GM12874 (cell line): ENCODE data around the gene NAMPT.

Experiments used
- TF ChIP-seq, protein P1 (sequence below): IDR thresholded peaks from 2 replicates; pipeline ENCODE4 v1.5.1; 2011; ENCODE audit warnings: low read depth, mild to moderate bottlenecking, control low read depth, low read length, moderate library complexity; ENCODE audit not compliant: insufficient read depth

Gene NAMPT

DNA sequence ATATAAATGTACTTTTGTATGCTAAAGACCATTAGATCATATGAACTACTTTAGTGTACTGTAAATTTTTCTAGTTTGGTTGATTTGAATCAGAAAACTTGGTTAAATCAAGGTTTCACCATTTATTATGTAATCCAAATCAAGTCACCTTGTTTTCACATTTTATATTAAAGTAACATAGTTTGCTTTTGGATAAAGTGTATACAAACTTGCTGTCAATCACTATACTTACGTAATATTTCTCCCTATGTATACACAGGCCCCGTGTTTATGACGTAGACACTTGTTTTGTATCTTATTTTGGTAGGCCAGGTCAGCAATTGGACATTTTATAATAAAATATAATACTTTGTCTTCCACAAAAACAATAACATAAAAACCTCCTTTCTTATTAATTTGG lies 32.2 kb downstream of the NAMPT start:
- TF ChIP-seq, protein P1, sequence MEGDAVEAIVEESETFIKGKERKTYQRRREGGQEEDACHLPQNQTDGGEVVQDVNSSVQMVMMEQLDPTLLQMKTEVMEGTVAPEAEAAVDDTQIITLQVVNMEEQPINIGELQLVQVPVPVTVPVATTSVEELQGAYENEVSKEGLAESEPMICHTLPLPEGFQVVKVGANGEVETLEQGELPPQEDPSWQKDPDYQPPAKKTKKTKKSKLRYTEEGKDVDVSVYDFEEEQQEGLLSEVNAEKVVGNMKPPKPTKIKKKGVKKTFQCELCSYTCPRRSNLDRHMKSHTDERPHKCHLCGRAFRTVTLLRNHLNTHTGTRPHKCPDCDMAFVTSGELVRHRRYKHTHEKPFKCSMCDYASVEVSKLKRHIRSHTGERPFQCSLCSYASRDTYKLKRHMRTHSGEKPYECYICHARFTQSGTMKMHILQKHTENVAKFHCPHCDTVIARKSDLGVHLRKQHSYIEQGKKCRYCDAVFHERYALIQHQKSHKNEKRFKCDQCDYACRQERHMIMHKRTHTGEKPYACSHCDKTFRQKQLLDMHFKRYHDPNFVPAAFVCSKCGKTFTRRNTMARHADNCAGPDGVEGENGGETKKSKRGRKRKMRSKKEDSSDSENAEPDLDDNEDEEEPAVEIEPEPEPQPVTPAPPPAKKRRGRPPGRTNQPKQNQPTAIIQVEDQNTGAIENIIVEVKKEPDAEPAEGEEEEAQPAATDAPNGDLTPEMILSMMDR = no peak

DNA sequence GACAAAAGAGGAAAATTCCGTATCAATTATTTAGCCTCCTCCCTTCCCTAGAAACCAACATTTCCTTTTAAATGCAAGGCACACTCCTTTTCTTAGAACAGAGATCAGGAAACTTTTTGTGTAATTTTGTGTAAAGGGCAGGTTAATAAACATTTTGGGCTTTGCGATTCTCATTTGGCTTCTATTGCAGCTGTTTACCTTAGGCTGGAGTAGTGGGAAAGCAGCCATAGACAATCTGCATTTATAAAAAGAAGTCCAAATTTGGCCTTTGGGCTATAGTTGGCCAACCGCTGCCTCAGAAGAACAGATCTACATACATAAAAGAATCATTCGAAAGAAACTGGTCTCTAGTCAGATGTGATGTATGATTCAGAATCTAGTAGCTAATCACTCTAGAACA lies 35.3 kb downstream of the NAMPT start:
- TF ChIP-seq, protein P1 = no peak

DNA sequence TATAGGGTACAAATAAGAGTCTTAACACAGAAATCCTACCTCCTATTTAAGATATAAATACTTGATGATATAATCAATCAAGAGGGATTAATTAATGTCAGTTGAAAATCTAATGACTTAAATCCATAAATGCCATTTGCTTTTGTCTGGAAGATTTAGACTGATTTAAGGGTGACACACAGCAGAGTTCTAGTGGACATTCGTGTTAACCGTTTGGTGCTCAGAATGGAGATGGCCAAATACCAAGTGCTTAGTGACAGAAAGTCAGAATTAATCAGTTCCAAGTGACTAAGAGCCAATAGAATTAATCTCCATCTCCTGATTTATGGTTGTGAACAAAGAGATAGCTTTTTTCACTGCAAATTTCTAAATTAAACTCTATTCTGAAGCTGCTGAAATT lies 36.2 kb downstream of the NAMPT start:
- TF ChIP-seq, protein P1 = no peak

DNA sequence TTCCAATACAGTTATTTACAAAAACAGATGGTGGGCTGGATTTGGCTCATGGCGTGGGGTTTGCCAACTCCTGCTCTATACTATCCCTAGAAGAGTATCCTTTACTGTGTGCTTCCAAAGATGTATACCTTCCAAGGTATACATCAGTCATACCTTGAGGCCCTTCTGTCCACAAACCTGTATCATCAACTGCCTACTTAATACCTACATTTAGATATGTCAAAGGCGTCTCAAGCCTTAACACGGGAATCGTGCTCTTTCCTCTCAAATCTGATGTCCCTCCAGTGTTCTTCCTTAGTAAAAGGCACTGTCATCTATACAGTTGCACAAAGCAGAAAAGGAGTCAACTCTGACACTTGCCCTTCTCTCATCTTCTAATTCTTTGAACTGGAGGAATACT lies 36.9 kb downstream of the NAMPT start:
- TF ChIP-seq, protein P1 = no peak

DNA sequence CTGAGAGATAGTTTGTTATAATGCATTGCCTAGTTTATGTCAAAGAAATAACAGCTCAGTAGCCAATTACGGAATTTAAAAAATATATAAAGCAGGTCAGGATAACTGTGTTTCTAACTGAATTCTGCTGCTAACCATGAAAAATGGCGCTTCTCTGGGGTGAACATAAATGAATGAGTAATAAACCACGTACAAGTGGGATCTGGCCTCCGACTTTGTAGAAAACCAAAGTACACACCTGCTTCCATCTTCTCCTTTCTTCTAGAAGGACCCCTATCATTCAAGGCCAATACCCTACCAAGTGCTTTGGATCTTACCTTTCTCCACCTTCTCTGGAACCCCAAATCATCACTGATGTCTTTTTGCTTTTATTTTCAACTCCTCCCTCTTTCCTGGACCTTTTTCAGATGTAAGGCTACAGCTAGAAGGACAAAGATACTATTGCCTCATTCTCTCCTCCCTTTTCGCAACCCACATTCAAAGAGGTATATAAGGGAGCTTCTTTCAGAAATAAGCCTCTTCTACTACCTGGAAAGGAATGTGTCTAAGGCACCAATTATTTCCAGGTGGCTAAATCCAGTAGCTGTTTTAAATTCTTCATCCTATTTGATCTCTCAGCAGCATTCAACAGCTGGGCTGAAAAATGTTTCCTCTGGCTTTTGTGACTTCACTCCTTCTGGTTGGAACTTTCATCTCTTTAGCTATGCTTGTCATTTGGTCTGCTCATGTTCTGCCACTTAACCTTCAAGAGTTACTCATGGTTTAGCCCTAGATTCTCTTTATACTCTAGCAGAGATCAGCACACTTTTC lies 37.7 kb downstream of the NAMPT start:
- TF ChIP-seq, protein P1 = no peak

DNA sequence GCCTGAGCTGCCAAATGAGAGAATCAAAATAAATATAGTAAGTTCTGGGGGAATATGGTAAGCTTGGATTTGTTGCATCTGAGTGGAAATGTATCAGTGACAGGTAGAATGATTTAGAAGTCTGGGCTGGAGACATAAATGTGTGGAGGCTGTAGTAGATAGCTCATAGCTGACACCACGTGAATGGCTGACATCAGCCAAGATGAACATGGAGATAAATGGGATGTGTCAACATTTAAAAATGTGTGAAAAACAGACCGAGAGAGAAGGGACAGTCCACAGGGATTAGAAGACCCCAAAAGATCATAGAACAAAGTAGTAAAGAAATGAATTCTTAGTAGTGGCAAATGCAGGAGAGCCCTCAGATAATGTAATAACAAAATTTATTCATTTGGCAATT lies 40.9 kb downstream of the NAMPT start:
- TF ChIP-seq, protein P1 = no peak

DNA sequence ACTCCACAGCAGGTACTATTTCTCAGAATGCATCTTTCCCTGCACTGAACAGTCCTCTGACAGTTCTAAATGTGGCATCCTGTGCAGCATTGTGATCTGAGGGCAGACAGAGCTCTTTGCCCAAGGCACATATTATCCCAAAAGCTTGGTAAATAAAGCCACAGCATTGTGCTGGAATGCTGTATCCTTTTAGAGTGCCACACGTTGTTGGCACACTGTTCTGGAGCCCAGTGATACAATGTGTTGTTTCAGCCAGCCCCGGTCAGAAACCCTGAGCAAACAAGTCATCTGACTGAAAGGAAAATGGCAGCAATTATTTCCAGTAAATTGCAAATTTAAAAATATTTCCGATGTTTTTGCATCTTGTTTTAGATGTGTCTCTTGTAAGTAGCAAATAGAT lies 45.4 kb downstream of the NAMPT start:
- TF ChIP-seq, protein P1 = no peak
